ENCODE measurements around the gene EPB41L4A.

- TF ChIP-seq CTCF (optimal IDR thresholded peaks at IDR 0.05 in 1 of 3, IDR thresholded peaks at IDR 0.05 in 1 of 3, conservative IDR thresholded peaks at IDR 0.05 in 1 of 3; ENCODE audit: extremely low read depth in 1 of 3, insufficient read depth in 2 of 3, low read length in 3 of 3) (no peak), EZH2 (IDR thresholded peaks at IDR 0.05; ENCODE audit: low read length) (no peak)
Measured at GRCh38 chr5:112201141-112201540, 217.9 kb downstream of the EPB41L4A start.

Data from keratinocyte (primary cell).